Thyroid gland (tissue), 4 donors: ENCODE results near the gene TUSC1.

Experiments
- POLR2A ChIP-seq, 2 donors: fragments of 450-650 bp; IDR thresholded peaks; one replicate each; pipeline ENCODE4 v1.6.1; 2017; ENCODE audit warnings: antibody characterized with exemption in 2 of 2, mild to moderate bottlenecking in 2 of 2, moderate library complexity in 1 of 2
- TF ChIP-seq, protein P1 (sequence below), 6 experiments: fragments of 200-600 bp in 3 of 6; fragments of 450-650 bp in 3 of 6; sonication (generic) in 3 of 6; IDR thresholded peaks; one replicate each; pipeline ENCODE4 v1.5.1; 2016 to 2019; ENCODE audit warnings: antibody characterized with exemption in 6 of 6, mild to moderate bottlenecking in 2 of 6, inconsistent platforms in 1 of 6, moderate library complexity in 1 of 6

DNA sequence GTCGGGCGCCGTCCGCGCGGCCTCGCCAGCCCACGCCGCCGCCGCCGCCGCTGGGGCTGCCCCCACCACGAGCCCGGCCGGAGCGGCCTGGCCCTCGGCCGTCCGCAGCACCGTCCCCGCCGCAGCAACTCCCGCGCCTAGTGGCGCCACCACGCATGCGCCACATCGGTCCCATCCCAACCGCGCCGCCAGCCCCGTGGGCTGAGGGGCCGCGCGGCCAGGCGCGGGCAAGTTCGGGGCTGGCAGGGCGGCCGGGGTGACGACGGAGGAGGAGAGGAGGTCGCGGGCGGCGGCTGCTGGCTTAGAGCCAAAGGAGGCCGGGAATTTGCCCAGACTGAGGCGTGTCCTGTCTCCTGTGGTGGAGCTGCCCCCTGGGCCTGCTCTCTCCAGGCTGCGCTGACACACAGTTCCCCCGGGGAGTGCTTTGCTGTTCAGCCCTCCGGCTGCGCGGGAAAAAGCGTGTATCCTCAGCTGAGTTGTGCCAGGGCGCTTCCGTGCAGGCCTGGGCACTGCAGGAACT, at the start of gene TUSC1:
- TF ChIP-seq, protein P1, sequence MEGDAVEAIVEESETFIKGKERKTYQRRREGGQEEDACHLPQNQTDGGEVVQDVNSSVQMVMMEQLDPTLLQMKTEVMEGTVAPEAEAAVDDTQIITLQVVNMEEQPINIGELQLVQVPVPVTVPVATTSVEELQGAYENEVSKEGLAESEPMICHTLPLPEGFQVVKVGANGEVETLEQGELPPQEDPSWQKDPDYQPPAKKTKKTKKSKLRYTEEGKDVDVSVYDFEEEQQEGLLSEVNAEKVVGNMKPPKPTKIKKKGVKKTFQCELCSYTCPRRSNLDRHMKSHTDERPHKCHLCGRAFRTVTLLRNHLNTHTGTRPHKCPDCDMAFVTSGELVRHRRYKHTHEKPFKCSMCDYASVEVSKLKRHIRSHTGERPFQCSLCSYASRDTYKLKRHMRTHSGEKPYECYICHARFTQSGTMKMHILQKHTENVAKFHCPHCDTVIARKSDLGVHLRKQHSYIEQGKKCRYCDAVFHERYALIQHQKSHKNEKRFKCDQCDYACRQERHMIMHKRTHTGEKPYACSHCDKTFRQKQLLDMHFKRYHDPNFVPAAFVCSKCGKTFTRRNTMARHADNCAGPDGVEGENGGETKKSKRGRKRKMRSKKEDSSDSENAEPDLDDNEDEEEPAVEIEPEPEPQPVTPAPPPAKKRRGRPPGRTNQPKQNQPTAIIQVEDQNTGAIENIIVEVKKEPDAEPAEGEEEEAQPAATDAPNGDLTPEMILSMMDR (IDR thresholded peaks at IDR 0.05): peak in 3 of 6 experiments; percentile 20 to 39 (median 21)
- peak; percentile 72 to 77 for TF ChIP-seq POLR2A (IDR thresholded peaks at IDR 0.05)
